ENCODE data around the gene RAB1A. TPM values are rescaled to one million over a fixed set of nuclear protein-coding genes. Genes with fewer than 3 reads are reported as not detected.

RAB1A gene
- total and polyA plus RNA-seq, 10 of the 15 experiments (the other 5 are each of a cell fraction or from before 2014, with no cell fraction given) = 48.9 to 171 (median 83.4) TPM

- TF ChIP-seq MTA2 (IDR thresholded peaks at IDR 0.05; ENCODE audit: low read depth) = peak; percentile 61; the same call in 1 of the 2 replicates
- TF ChIP-seq HDAC6 (IDR thresholded peaks at IDR 0.05; ENCODE audit: unreplicated experiment) = no peak
- no peak; the same call in 1 of the 2 replicates for TF ChIP-seq BACH1 (IDR thresholded peaks at IDR 0.05; ENCODE audit: borderline replicate concordance)
- no peak for TF ChIP-seq HCFC1 (IDR thresholded peaks at IDR 0.05; ENCODE audit: low read length)
- TF ChIP-seq MLLT1 (IDR thresholded peaks at IDR 0.05) = 0 out of 2 replicates have a peak, but pooled peaks have one; percentile 74
- no peak for TF ChIP-seq PBX3 (IDR thresholded peaks at IDR 0.05; ENCODE audit: insufficient replicate concordance, low read depth, low read length)
- no peak for TF ChIP-seq ZNF274 (IDR thresholded peaks at IDR 0.05; ENCODE audit: insufficient read depth, insufficient read length)
- TF ChIP-seq NR2F1 (conservative IDR thresholded peaks at IDR 0.05) = no peak
- no peak for TF ChIP-seq ZBTB4 (CRISPR knock-in tag; IDR thresholded peaks at IDR 0.05)
- TF ChIP-seq HDGF (IDR thresholded peaks at IDR 0.05) = no peak; the same call in 1 of the 2 replicates
- TF ChIP-seq CBFB (IDR thresholded peaks at IDR 0.05; ENCODE audit: low read depth) = no peak
- TF ChIP-seq PRDM15 (CRISPR knock-in tag; IDR thresholded peaks at IDR 0.05) = no peak
- TF ChIP-seq TBL1XR1 (IDR thresholded peaks at IDR 0.05; ENCODE audit: low read depth, low read length) = no peak
- TF ChIP-seq POLR2AphosphoS5 (IDR thresholded peaks at IDR 0.05; ENCODE audit: low read length) = no peak
- TF ChIP-seq STAT3 (IDR thresholded peaks at IDR 0.05; ENCODE audit: low read depth, low read length) = 0 out of 2 replicates have a peak, but pooled peaks have one; percentile 23
- peak; percentile 70 for TF ChIP-seq YY1 (IDR thresholded peaks at IDR 0.05; ENCODE audit: low read depth, low read length)
Observed at GRCh38 chr2:65064728-65065552, 65.0 kb downstream of the RAB1A start (continued).

All from GM12878 (cell line).